IMR-90 (cell line): ENCODE data around the gene TOMM6. TPM values are rescaled to one million over a fixed set of nuclear protein-coding genes. Genes with fewer than 3 reads are reported as not detected.

ENCODE experiments used
- ATAC-seq: fragments of 200-7000 bp; cut with Tn5 transposase; 2 replicates; pipeline ENCODE4 v1.9.1; 2020; ENCODE audit warnings: low read depth, mild to moderate bottlenecking, moderate library complexity
- BruUV-seq: library from RNA; stranded (reverse); fragments of 400-500 nt; replicated peaks from 2 replicates; lab custom pipeline; 2021; lab: Mats Ljungman, UMichigan
- CTCF ChIA-PET: fragments of 300-600 bp; formaldehyde crosslinking; extraction: SDS; loops from one replicate; lab custom pipeline; 2021; ENCODE audit warnings: antibody characterized with exemption; lab: Yijun Ruan, JAX
- POLR2A ChIA-PET: fragments of 300-600 bp; sonication (Branson Sonifier 250); formaldehyde crosslinking; loops from one replicate; lab custom pipeline; 2022; ENCODE audit warnings: antibody characterized with exemption; ENCODE audit not compliant: unreplicated experiment; lab: Charles Lee
- DNase-seq: peaks from one replicate; pipeline ENCODE4 v3.0.0; 2013
- H2AFZ ChIP-seq: replicated peaks from 2 replicates; pipeline ENCODE3; 2013; ENCODE audit warnings: low read length, mild to moderate bottlenecking; ENCODE audit not compliant: poor library complexity
- H2AK5ac ChIP-seq: 2 replicates; pipeline ENCODE4 v1.6.1; 2013; ENCODE audit warnings: low read depth, low read length, inconsistent platforms
- H2AK9ac ChIP-seq: replicated peaks from 2 replicates; pipeline ENCODE3; 2013; ENCODE audit warnings: mild to moderate bottlenecking, low read depth, low read length, moderate library complexity; ENCODE audit not compliant: poor library complexity
- H2BK120ac ChIP-seq: 2 replicates; pipeline ENCODE4 v1.6.1; 2013; ENCODE audit warnings: low read depth, low read length, inconsistent platforms
- H2BK15ac ChIP-seq: 3 replicates; pipeline ENCODE4 v1.6.1; 2013; ENCODE audit warnings: low read depth, low read length, inconsistent platforms
- H2BK20ac ChIP-seq: 2 replicates; pipeline ENCODE4 v1.6.1; 2013; ENCODE audit warnings: low read depth, mild to moderate bottlenecking, inconsistent platforms, low read length, moderate library complexity
- H2BK5ac ChIP-seq: 2 replicates; pipeline ENCODE4 v1.6.1; 2013; ENCODE audit warnings: mild to moderate bottlenecking, low read depth, low read length, inconsistent platforms; ENCODE audit not compliant: poor library complexity, severe bottlenecking
- H3K14ac ChIP-seq: replicated peaks from 2 replicates; pipeline ENCODE4 v1.6.1; 2013; ENCODE audit warnings: low read depth, low read length, inconsistent platforms
- H3K18ac ChIP-seq: 2 replicates; pipeline ENCODE4 v1.6.1; 2013; ENCODE audit warnings: low read depth, low read length, control low read depth
- H3K23ac ChIP-seq: 2 replicates; pipeline ENCODE4 v1.6.1; 2013; ENCODE audit warnings: low read depth, low read length, inconsistent platforms
- H3K27ac ChIP-seq: 2 replicates; pipeline ENCODE4 v1.5.1; 2013; ENCODE audit warnings: mild to moderate bottlenecking, control low read depth, low read length; ENCODE audit not compliant: insufficient read depth
- H3K27me3 ChIP-seq: 2 replicates; pipeline ENCODE4 v1.6.1; 2013; ENCODE audit warnings: low read length; ENCODE audit not compliant: control insufficient read depth, insufficient read depth
- H3K36me3 ChIP-seq: 2 replicates; pipeline ENCODE4 v1.6.1; 2013; ENCODE audit warnings: low read length, mixed read lengths; ENCODE audit not compliant: control insufficient read depth, insufficient read depth
- H3K4ac ChIP-seq: 2 replicates; pipeline ENCODE4 v1.6.1; 2013; ENCODE audit warnings: low read depth, low read length, inconsistent platforms
- H3K4me1 ChIP-seq: 2 replicates; pipeline ENCODE4 v1.6.1; 2013; ENCODE audit warnings: low read length, mixed read lengths; ENCODE audit not compliant: control insufficient read depth, insufficient read depth
- H3K4me2 ChIP-seq: 2 replicates; pipeline ENCODE4 v1.6.1; 2013; ENCODE audit warnings: low read depth, mild to moderate bottlenecking, control low read depth, low read length, moderate library complexity
- H3K4me3 ChIP-seq: 2 replicates; pipeline ENCODE4 v1.5.1; 2013; ENCODE audit warnings: low read depth, mild to moderate bottlenecking, control low read depth, low read length, moderate library complexity; ENCODE audit not compliant: insufficient read depth
- H3K56ac ChIP-seq: 2 replicates; pipeline ENCODE4 v1.6.1; 2013; ENCODE audit warnings: low read length, inconsistent platforms; ENCODE audit not compliant: insufficient read depth; ENCODE audit errors: extremely low read depth
- H3K79me1 ChIP-seq, 2 experiments: 2 replicates each; pipeline ENCODE4 v1.6.1; 2013; ENCODE audit warnings: low read length in 2 of 2, inconsistent platforms in 1 of 2, low read depth in 1 of 2
- H3K9ac ChIP-seq: 2 replicates; pipeline ENCODE4 v1.6.1; 2013; ENCODE audit warnings: low read depth, low read length, control low read depth
- H3K9me1 ChIP-seq: 2 replicates; pipeline ENCODE4 v1.6.1; 2013; ENCODE audit warnings: low read length, inconsistent platforms; ENCODE audit not compliant: insufficient read depth
- H3K9me3 ChIP-seq: 2 replicates; pipeline ENCODE4 v1.6.1; 2013; ENCODE audit warnings: low read length; ENCODE audit not compliant: control insufficient read depth, insufficient read depth
- H4K20me1 ChIP-seq: 2 replicates; pipeline ENCODE4 v1.6.1; 2013; ENCODE audit warnings: low read length, inconsistent platforms; ENCODE audit not compliant: insufficient read depth
- H4K5ac ChIP-seq: 2 replicates; pipeline ENCODE4 v1.6.1; 2013; ENCODE audit warnings: mild to moderate bottlenecking, low read depth, low read length, control low read depth
- H4K8ac ChIP-seq, 2 experiments: 2 replicates each; pipeline ENCODE4 v1.6.1; 2013; ENCODE audit warnings: low read depth in 2 of 2, low read length in 2 of 2, control low read depth in 1 of 2, inconsistent platforms in 1 of 2
- H4K91ac ChIP-seq: 2 replicates; pipeline ENCODE4 v1.6.1; 2013; ENCODE audit warnings: low read depth, low read length, inconsistent platforms; ENCODE audit not compliant: insufficient read depth
- BHLHE40 ChIP-seq: fragments of 150-350 bp; IDR thresholded peaks from 2 replicates; pipeline ENCODE4 v1.6.1; 2016; ENCODE audit warnings: mild to moderate bottlenecking, low read depth, low read length
- CEBPB ChIP-seq: IDR thresholded peaks from 2 replicates; pipeline ENCODE4 v1.6.1; 2012; ENCODE audit warnings: low read depth, low read length, improper control_type of control experiment
- CHD1 ChIP-seq: IDR thresholded peaks from 2 replicates; pipeline ENCODE4 v1.6.1; 2012; ENCODE audit warnings: low read depth, low read length, improper control_type of control experiment
- CTCF ChIP-seq: conservative IDR thresholded peaks from 2 replicates; pipeline ENCODE4 v1.5.1; 2012; ENCODE audit warnings: mild to moderate bottlenecking, low read depth, low read length, improper control_type of control experiment
- ELK1 ChIP-seq: fragments of 150-350 bp; IDR thresholded peaks from 2 replicates; pipeline ENCODE4 v1.6.1; 2016; ENCODE audit warnings: low read depth, mild to moderate bottlenecking, low read length, moderate library complexity, borderline replicate concordance
- FOS ChIP-seq: fragments of 150-350 bp; IDR thresholded peaks from 2 replicates; pipeline ENCODE4 v1.6.1; 2016; ENCODE audit warnings: low read depth, low read length
- MAFK ChIP-seq: IDR thresholded peaks from 2 replicates; pipeline ENCODE4 v1.6.1; 2012; ENCODE audit warnings: low read depth, low read length, improper control_type of control experiment
- NFE2L2 ChIP-seq: fragments of 150-350 bp; IDR thresholded peaks from 2 replicates; pipeline ENCODE4 v1.6.1; 2016; ENCODE audit warnings: low read depth, mild to moderate bottlenecking, low read length
- POLR2A ChIP-seq: IDR thresholded peaks from 2 replicates; pipeline ENCODE4 v1.6.1; 2012; ENCODE audit warnings: mild to moderate bottlenecking, low read depth, low read length
- RAD21 ChIP-seq: IDR thresholded peaks from 2 replicates; pipeline ENCODE4 v1.6.1; 2012; ENCODE audit warnings: low read length, improper control_type of control experiment
- RCOR1 ChIP-seq: IDR thresholded peaks from 2 replicates; pipeline ENCODE4 v1.6.1; 2012; ENCODE audit warnings: mild to moderate bottlenecking, low read length, improper control_type of control experiment; ENCODE audit not compliant: insufficient replicate concordance
- RFX5 ChIP-seq: IDR thresholded peaks from 2 replicates; pipeline ENCODE4 v1.8.0; 2012; ENCODE audit warnings: low read depth, mild to moderate bottlenecking, low read length, moderate library complexity
- SMC3 ChIP-seq: fragments of 150-350 bp; IDR thresholded peaks from 2 replicates; pipeline ENCODE4 v1.6.1; 2016; ENCODE audit warnings: low read depth, mild to moderate bottlenecking, antibody characterized with exemption, low read length, moderate library complexity
- WGBS, 2 experiments: methylation state at CpG; one replicate each; pipeline versions ENCODE4 v1.1.5 to v1.1.7; 2013; ENCODE audit warnings: missing lambda C conversion rate in 2 of 2; ENCODE audit not compliant: insufficient read length in 1 of 2; ENCODE audit errors: extremely low coverage in 2 of 2; 5-methylcytosine and 5-hydroxymethylcytosine counted together
- dilution Hi-C: fragments of 300-500 bp; cut with HindIII; formaldehyde crosslinking; loops from one replicate; pipeline ENCODE4 v1.14.3; 2018; ENCODE audit warnings: low sequenced_read_pairs; ENCODE audit not compliant: unreplicated experiment
- in situ Hi-C: fragments of 300-500 bp; cut with MboI; formaldehyde crosslinking; loops from 3 replicates; pipeline ENCODE4 v1.14.3; 2019; ENCODE audit warnings: low sequenced_read_pairs, inconsistent platforms, mixed read lengths
- intact Hi-C: fragments of 100-400 bp; cut with micrococcal nuclease; formaldehyde crosslinking; loops from 2 replicates; pipeline ENCODE4 v1.10.0; 2022
- polyA plus RNA-seq, 3 experiments: library from polyadenylated mRNA; depleted of rRNA; stranded (reverse); fragments of >200 nt; gene quantifications; 2 replicates each; pipeline ENCODE4 v1.2.3, GENCODE V29; 2012; ENCODE audit warnings: low replicate concordance in 1 of 3
- total RNA-seq: library from RNA; depleted of rRNA; stranded (reverse); fragments of >200 nt; gene quantifications from 2 replicates; pipeline ENCODE4 v1.2.3, GENCODE V29; 2012

The TOMM6 gene
- total and polyA plus RNA-seq, 2 of the 4 experiments (the other 2 are of a cell fraction), result 128 to 227 TPM

- Histone ChIP-seq H2BK5ac (no peak overlapping the region), H3K4me2 (no peak overlapping the region), H3K4me3 (no peak overlapping the region), H3K27ac (no peak overlapping the region), H2AK5ac (no peak overlapping the region), H3K9me3 (no peaks in the 10 kb centered on the region), H4K20me1 (no peaks in the 10 kb centered on the region), H3K23ac (no peak overlapping the region), H2AFZ (no peak overlapping the region), H4K5ac (no peak overlapping the region), H3K56ac (no peak overlapping the region), H3K36me3 (no peaks in the 10 kb centered on the region), H2BK120ac (no peak overlapping the region), H3K4me1 (no peaks in the 10 kb centered on the region), H3K18ac (no peak overlapping the region), H3K79me1 (no peaks in the 10 kb centered on the region), H3K14ac (no peak overlapping the region), H3K9ac (no peak overlapping the region), H2AK9ac (no peak overlapping the region), H2BK20ac (no peak overlapping the region), H2BK15ac (no peak overlapping the region), H3K27me3 (no peaks in the 10 kb centered on the region), H3K4ac (no peak overlapping the region), H4K91ac (no peak overlapping the region), H3K9me1 (no peaks in the 10 kb centered on the region), H4K8ac (no peak overlapping the region)
- intact Hi-C loops, result no loop called here
- ATAC-seq (no peak), DNase-seq (no peak)
- no TSS peak for BruUV-seq
- WGBS, 2 experiments, result 100% methylated on average over 1 of the region's 1 CpG; no CpG with 5 or more reads in 1 of the 2 experiments
- ChIA-PET CTCF (no interaction called here), POLR2A (no interaction called here)
- dilution Hi-C loops, result no loop called here
- in situ Hi-C loops, result no loop called here
- TF ChIP-seq CTCF (no peak), FOS (no peak), CEBPB (no peak), RFX5 (no peak), SMC3 (no peak), POLR2A (no peak), ELK1 (no peak), RAD21 (no peak), CHD1 (no peak), MAFK (no peak), BHLHE40 (no peak), NFE2L2 (no peak), RCOR1 (no peak)
Measured at GRCh38 chr6:41822021-41822420, 34.5 kb downstream of the TOMM6 start.
